Neural progenitor cell (in vitro differentiated cells): Measurements from ENCODE around the gene ADAMTSL1.

Source experiments
- EZH2phosphoT487 ChIP-seq: fragments of 200-600 bp; sonication (generic); IDR thresholded peaks from 2 replicates; pipeline ENCODE4 v1.6.1; 2017; ENCODE audit warnings: antibody characterized with exemption
- TF ChIP-seq, protein P1 (sequence below): fragments of 200-600 bp; sonication (generic); IDR thresholded peaks from 2 replicates; pipeline ENCODE4 v1.5.1; 2017; ENCODE audit warnings: antibody characterized with exemption, mild to moderate bottlenecking

DNA sequence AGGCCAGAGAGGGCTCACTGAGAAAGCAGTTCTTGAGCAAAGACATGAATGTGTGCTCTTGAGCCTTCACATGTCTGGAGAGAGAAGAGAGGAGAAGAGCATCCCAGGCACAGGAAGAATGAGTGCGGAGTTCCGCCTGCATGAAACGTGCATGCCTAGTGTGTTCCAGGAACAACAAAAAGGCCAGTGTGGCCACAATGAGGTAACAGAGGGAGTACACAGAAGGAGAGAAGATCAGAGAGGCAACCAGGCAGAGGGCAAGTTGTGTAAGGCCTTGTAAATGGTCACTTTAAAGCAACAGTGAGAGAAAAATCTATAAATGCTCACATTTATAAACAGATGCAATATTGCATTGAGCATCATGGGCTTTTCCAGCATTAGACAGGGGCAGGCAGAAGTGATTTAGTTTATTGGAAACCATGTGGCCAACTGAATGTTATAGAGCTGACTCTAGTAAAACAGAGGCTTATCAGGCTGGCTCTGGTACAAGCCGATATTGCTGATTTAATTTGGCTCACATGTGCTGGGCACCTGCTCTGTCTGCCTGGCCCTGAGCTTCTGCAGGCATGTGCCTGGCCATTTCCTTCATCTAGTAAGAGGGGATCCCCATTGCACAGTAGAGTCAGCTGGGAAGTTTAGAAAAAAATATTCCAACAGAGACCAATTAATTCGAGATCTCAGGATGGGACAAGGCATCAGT lies 373.8 kb downstream of the ADAMTSL1 start:
- TF ChIP-seq, protein P1, sequence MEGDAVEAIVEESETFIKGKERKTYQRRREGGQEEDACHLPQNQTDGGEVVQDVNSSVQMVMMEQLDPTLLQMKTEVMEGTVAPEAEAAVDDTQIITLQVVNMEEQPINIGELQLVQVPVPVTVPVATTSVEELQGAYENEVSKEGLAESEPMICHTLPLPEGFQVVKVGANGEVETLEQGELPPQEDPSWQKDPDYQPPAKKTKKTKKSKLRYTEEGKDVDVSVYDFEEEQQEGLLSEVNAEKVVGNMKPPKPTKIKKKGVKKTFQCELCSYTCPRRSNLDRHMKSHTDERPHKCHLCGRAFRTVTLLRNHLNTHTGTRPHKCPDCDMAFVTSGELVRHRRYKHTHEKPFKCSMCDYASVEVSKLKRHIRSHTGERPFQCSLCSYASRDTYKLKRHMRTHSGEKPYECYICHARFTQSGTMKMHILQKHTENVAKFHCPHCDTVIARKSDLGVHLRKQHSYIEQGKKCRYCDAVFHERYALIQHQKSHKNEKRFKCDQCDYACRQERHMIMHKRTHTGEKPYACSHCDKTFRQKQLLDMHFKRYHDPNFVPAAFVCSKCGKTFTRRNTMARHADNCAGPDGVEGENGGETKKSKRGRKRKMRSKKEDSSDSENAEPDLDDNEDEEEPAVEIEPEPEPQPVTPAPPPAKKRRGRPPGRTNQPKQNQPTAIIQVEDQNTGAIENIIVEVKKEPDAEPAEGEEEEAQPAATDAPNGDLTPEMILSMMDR = no peak
- no peak for TF ChIP-seq EZH2phosphoT487
